ENCODE data around the gene CCL4.
"Not testable (repeated sequence)": the region's sequence is repeated elsewhere in the genome, so short reads cannot be mapped to it uniquely, and the experiment has no call there.

DNA sequence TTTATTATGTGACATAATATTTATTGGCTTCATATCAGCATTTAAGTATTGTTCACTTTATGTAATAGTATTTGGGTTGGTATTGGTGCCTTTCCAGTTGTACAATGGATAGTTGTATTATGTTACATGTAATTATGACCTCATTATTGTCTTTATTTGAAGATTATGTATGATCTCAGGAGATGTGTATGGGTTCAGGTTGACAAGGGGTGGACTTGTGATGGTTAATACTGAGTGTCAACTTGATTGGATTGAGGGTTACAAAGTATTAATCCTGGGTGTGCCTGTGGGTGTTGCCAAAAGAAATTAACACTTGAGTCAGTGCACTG lies 12.0 kb downstream of the CCL4 start:
- TF ChIP-seq, protein P1, sequence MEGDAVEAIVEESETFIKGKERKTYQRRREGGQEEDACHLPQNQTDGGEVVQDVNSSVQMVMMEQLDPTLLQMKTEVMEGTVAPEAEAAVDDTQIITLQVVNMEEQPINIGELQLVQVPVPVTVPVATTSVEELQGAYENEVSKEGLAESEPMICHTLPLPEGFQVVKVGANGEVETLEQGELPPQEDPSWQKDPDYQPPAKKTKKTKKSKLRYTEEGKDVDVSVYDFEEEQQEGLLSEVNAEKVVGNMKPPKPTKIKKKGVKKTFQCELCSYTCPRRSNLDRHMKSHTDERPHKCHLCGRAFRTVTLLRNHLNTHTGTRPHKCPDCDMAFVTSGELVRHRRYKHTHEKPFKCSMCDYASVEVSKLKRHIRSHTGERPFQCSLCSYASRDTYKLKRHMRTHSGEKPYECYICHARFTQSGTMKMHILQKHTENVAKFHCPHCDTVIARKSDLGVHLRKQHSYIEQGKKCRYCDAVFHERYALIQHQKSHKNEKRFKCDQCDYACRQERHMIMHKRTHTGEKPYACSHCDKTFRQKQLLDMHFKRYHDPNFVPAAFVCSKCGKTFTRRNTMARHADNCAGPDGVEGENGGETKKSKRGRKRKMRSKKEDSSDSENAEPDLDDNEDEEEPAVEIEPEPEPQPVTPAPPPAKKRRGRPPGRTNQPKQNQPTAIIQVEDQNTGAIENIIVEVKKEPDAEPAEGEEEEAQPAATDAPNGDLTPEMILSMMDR (IDR thresholded peaks at IDR 0.05): not testable (repeated sequence)
- TF ChIP-seq EZH2, EZH2phosphoT487 (IDR thresholded peaks at IDR 0.05): not testable (repeated sequence)

Data from neural progenitor cell (in vitro differentiated cells).